22Rv1 (cell line): ENCODE measurements around the gene MAPK8IP1.

Experiments used
- H3K27ac ChIP-seq: fragments of 450-650 bp; 2 replicates; pipeline ENCODE4 v1.5.1; 2017
- ZFX ChIP-seq: fragments of 450-650 bp; IDR thresholded peaks from 2 replicates; pipeline ENCODE4 v1.6.1; 2017; ENCODE audit warnings: antibody characterized with exemption, borderline replicate concordance
- TF ChIP-seq, protein P1 (sequence below): fragments of 450-650 bp; IDR thresholded peaks from 2 replicates; pipeline ENCODE4 v1.5.1; 2017; ENCODE audit warnings: mild to moderate bottlenecking

The MAPK8IP1 gene

DNA sequence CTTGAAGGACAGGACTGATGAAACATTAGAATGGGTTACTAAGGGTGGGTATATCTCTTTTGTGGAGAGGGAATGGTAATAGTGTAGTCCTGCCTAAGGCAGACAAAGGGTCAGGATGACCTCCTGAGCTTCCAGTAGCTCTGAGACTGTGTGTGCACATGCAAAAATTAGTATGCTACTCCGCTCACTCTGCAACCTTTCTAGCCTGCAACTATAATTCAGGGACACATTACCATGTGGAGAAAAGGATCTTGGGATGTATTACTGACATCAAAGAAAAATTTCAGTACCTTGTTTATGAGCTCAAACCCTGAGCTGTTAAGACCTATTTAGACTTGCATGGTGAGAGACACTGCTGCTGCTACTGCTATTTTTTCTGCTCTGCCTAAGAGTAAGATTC, 62.4 kb downstream of the MAPK8IP1 start:
- TF ChIP-seq, protein P1, sequence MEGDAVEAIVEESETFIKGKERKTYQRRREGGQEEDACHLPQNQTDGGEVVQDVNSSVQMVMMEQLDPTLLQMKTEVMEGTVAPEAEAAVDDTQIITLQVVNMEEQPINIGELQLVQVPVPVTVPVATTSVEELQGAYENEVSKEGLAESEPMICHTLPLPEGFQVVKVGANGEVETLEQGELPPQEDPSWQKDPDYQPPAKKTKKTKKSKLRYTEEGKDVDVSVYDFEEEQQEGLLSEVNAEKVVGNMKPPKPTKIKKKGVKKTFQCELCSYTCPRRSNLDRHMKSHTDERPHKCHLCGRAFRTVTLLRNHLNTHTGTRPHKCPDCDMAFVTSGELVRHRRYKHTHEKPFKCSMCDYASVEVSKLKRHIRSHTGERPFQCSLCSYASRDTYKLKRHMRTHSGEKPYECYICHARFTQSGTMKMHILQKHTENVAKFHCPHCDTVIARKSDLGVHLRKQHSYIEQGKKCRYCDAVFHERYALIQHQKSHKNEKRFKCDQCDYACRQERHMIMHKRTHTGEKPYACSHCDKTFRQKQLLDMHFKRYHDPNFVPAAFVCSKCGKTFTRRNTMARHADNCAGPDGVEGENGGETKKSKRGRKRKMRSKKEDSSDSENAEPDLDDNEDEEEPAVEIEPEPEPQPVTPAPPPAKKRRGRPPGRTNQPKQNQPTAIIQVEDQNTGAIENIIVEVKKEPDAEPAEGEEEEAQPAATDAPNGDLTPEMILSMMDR, result no peak
- no peak for TF ChIP-seq ZFX
- H3K27ac ChIP-seq, result no peak overlapping the region

- TF ChIP-seq, protein P1, result no peak
- TF ChIP-seq ZFX, result no peak
- H3K27ac ChIP-seq, result no peak overlapping the region
Measured at GRCh38 chr11:45948356-45948755, 62.9 kb downstream of the MAPK8IP1 start.

- H3K27ac ChIP-seq, result no peak overlapping the region
- TF ChIP-seq ZFX, result no peak
- TF ChIP-seq, protein P1, result no peak
Measured at GRCh38 chr11:45949992-45950407, 64.5 kb downstream of the MAPK8IP1 start.
